ENCODE measurements around the gene RAB13. TPM values are rescaled to one million over a fixed set of nuclear protein-coding genes. Genes with fewer than 3 reads are reported as not detected.

RAB13 gene
- polyA plus RNA-seq, 1 of the 3 experiments (the other 2 are of a cell fraction) = 156 TPM

DNA sequence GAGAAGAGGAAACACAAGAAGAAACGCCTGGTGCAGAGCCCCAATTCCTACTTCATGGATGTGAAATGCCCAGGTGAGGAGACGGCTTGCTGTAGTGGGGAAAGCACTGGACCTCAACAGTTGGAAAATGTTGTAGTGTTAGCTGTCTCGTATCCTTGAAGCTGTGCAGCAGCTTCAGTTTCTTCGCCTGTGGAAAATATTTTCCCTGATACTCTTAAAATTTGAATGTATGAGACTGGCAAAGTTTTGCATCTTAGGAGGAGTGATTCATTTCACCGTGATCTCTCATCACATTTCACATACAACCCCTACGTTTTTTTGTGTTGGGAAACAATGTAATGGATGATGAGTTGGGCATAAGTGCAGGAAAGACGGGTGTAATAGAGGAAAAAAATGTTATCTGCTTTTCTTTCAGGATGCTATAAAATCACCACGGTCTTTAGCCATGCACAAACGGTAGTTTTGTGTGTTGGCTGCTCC lies 5.1 kb upstream of the RAB13 start:
- CTCF ChIA-PET = interaction anchor here (0.6 to 3.3 kb wide), 6 partner anchors 28 to 313 kb away, joined by 3 to 12 read pairs (median 6); partner anchors contain the start of genes DENND4B and SLC39A1
- H3K9me3 ChIP-seq = no peaks in the 10 kb centered on the region
- H3K36me3 ChIP-seq (replicated peaks in 1 of 2; ENCODE audit: control insufficient read depth in 1 of 2, insufficient read depth in 2 of 2, low read length in 1 of 2) = peaks cover 24 to 35% of the 10 kb centered on the region in 2 experiments
- peaks cover 57% of the 10 kb centered on the region for H3F3A ChIP-seq (replicated peaks; ENCODE audit: insufficient read depth)
- no peaks in the 10 kb centered on the region for H3K9me2 ChIP-seq
- H3K27ac ChIP-seq (ENCODE audit: low read depth in 2 of 2, low read length in 1 of 2) = peak overlapping the region; percentile 79 to 92
- H3K9ac ChIP-seq = peak overlapping the region; percentile 92
- no peak for TF ChIP-seq IRF3 (IDR thresholded peaks at IDR 0.05; ENCODE audit: low read depth, low read length)
- TF ChIP-seq FOXM1 (IDR thresholded peaks at IDR 0.05; ENCODE audit: low read depth) = no peak
- TF ChIP-seq EP300 (IDR thresholded peaks at IDR 0.05; ENCODE audit: borderline replicate concordance in 1 of 2, low read depth in 1 of 2, low read length in 1 of 2) = no peak
- no peak for TF ChIP-seq RAD21 (IDR thresholded peaks at IDR 0.05; ENCODE audit: low read length)
- TF ChIP-seq GATA2 (CRISPR knock-in tag; IDR thresholded peaks at IDR 0.05) = no peak
- TF ChIP-seq NFIC (IDR thresholded peaks at IDR 0.05; ENCODE audit: borderline replicate concordance) = no peak
- no peak for TF ChIP-seq NRF1 (IDR thresholded peaks at IDR 0.05; ENCODE audit: low read depth, low read length)
- TF ChIP-seq MAX (IDR thresholded peaks at IDR 0.05; ENCODE audit: low read depth) = no peak
- no peak for TF ChIP-seq JUND (IDR thresholded peaks at IDR 0.05)
- TF ChIP-seq POLR2AphosphoS5 (IDR thresholded peaks at IDR 0.05; ENCODE audit: low read depth, low read length) = no peak
- TF ChIP-seq, protein P1, sequence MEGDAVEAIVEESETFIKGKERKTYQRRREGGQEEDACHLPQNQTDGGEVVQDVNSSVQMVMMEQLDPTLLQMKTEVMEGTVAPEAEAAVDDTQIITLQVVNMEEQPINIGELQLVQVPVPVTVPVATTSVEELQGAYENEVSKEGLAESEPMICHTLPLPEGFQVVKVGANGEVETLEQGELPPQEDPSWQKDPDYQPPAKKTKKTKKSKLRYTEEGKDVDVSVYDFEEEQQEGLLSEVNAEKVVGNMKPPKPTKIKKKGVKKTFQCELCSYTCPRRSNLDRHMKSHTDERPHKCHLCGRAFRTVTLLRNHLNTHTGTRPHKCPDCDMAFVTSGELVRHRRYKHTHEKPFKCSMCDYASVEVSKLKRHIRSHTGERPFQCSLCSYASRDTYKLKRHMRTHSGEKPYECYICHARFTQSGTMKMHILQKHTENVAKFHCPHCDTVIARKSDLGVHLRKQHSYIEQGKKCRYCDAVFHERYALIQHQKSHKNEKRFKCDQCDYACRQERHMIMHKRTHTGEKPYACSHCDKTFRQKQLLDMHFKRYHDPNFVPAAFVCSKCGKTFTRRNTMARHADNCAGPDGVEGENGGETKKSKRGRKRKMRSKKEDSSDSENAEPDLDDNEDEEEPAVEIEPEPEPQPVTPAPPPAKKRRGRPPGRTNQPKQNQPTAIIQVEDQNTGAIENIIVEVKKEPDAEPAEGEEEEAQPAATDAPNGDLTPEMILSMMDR (IDR thresholded peaks at IDR 0.05) = no peak
- TF ChIP-seq FOXJ3 (CRISPR knock-in tag; IDR thresholded peaks at IDR 0.05) = no peak
- no peak for TF ChIP-seq SMC3 (IDR thresholded peaks at IDR 0.05; ENCODE audit: low read depth, low read length)
- TF ChIP-seq TAF1 (IDR thresholded peaks at IDR 0.05; ENCODE audit: borderline replicate concordance, low read depth, low read length) = no peak
- H3K79me2 ChIP-seq (ENCODE audit: insufficient read depth) = peaks cover 24% of the 10 kb centered on the region
- POLR2A ChIA-PET = interaction anchor here (0.7 to 2.5 kb wide), 24 partner anchors 8 to 315 kb away, joined by 3 to 59 read pairs (median 6); partner anchors contain the start of genes CREB3L4, DENND4B, GATAD2B and JTB
- peaks cover 8% of the 10 kb centered on the region; the same call in 1 of the 2 replicates for H4K20me1 ChIP-seq (ENCODE audit: insufficient read depth)
- H3K27me3 ChIP-seq (ENCODE audit: insufficient read depth) = no peaks in the 10 kb centered on the region
- H2AFZ ChIP-seq (ENCODE audit: low read depth) = no peak overlapping the region
- DNase-seq = no peak
- peaks cover 19 to 21% of the 10 kb centered on the region in 2 experiments; a peak in 3 of 4 replicates for H3K4me1 ChIP-seq (ENCODE audit: control insufficient read depth in 1 of 2, insufficient read depth in 2 of 2, low read depth in 1 of 2, low read length in 1 of 2)
- H3K4me2 ChIP-seq = peak overlapping the region; percentile 83
- peak overlapping the region; percentile 82 to 85 for H3K4me3 ChIP-seq (ENCODE audit: low read depth in 2 of 2, low read length in 1 of 2)
- under 1% methylated on average over 9 of the region's 9 CpGs for WGBS (ENCODE audit: low lambda C conversion rate)
